Progenitor cell of endocrine pancreas (in vitro differentiated cells): ENCODE results near the gene BRMS1. TPM values are rescaled to one million over a fixed set of nuclear protein-coding genes. Genes with fewer than 3 reads are reported as not detected.

Experiments used
- DNase-seq: peaks from one replicate; pipeline ENCODE4 v3.0.0; 2021; ENCODE audit warnings: low spot score; ENCODE audit not compliant: unreplicated experiment
- H3K27ac Mint-ChIP-seq: 2 replicates; pipeline ENCODE4 v1.8.0; 2021; ENCODE audit warnings: mild to moderate bottlenecking, moderate library complexity, mixed read lengths
- H3K27me3 Mint-ChIP-seq: 2 replicates; pipeline ENCODE4 v1.8.0; 2021; ENCODE audit warnings: mixed read lengths
- H3K36me3 Mint-ChIP-seq: 2 replicates; pipeline ENCODE4 v1.8.0; 2022; ENCODE audit warnings: mixed read lengths; ENCODE audit not compliant: insufficient read depth
- H3K4me1 Mint-ChIP-seq: 2 replicates; pipeline ENCODE4 v1.8.0; 2021; ENCODE audit warnings: low read depth, mixed read lengths
- H3K4me3 Mint-ChIP-seq: 2 replicates; pipeline ENCODE4 v1.8.0; 2021; ENCODE audit warnings: low read depth, mild to moderate bottlenecking, moderate library complexity, mixed read lengths
- H3K9me3 Mint-ChIP-seq: 2 replicates; pipeline ENCODE4 v1.8.0; 2021; ENCODE audit warnings: low read depth, mixed read lengths
- total RNA-seq: library from RNA; stranded (reverse); gene quantifications from 2 replicates; pipeline ENCODE4 v1.2.1, GENCODE V29; 2021
- TF ChIP-seq, protein P1 (sequence below): fragments of 200-600 bp; sonication (generic); IDR thresholded peaks from one replicate; pipeline ENCODE4 v1.5.0; 2021; ENCODE audit warnings: antibody characterized with exemption, mild to moderate bottlenecking; ENCODE audit not compliant: unreplicated experiment

The BRMS1 gene
- total RNA-seq, 1 donor from 2014 or later = 38.1 TPM

DNA sequence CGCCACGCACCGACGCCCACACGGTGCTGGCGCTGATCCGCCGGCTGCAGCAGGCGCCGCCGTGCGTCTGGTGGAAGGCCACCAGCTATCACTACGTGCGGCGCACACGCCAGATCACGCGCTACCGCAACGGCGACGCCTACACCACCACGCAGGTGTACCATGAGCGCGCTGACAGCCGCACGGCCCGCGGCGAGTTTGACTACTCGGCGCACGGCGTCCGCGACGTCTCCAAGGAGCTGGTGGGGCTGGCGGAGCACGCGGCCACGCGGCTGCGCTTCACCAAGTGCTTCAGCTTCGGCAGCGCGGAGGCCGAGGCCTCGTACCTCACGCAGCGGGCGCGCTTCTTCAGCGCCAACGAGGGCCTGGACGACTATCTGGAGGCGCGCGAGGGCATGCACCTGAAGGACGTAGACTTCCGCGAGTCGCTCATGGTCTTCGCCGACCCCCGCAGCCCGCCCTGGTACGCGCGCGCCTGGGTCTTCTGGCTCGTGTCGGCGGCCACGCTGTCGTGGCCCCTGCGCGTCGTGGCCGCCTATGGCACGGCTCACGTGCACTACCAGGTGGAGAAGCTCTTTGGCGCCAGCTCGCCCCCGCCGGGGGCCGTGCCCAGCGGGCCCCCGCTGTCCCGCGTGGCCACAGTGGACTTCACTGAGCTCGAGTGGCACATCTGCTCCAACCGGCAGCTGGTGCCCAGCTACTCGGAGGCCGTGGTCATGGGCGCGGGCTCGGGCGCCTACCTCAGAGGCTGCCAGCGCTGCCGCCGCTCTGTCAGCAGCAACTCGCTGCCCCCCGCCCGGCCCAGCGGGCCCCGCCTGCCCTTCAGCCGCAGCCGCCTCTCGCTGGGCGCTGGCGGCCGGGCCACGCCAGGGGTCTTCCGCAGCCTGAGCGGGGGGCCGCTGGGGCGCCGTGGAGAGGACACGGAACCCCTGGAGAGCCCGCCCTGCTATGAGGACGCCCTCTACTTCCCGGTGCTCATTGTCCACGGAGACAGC lies 50.0 kb downstream of the BRMS1 start:
- Mint-ChIP-seq H3K27ac (no peak overlapping the region), H3K27me3 (peaks cover 48% of the 10 kb centered on the region), H3K4me3 (no peak overlapping the region), H3K9me3 (no peaks in the 10 kb centered on the region), H3K4me1 (peaks cover 8% of the 10 kb centered on the region), H3K36me3 (no peaks in the 10 kb centered on the region)
- DNase-seq = no peak
- TF ChIP-seq, protein P1, sequence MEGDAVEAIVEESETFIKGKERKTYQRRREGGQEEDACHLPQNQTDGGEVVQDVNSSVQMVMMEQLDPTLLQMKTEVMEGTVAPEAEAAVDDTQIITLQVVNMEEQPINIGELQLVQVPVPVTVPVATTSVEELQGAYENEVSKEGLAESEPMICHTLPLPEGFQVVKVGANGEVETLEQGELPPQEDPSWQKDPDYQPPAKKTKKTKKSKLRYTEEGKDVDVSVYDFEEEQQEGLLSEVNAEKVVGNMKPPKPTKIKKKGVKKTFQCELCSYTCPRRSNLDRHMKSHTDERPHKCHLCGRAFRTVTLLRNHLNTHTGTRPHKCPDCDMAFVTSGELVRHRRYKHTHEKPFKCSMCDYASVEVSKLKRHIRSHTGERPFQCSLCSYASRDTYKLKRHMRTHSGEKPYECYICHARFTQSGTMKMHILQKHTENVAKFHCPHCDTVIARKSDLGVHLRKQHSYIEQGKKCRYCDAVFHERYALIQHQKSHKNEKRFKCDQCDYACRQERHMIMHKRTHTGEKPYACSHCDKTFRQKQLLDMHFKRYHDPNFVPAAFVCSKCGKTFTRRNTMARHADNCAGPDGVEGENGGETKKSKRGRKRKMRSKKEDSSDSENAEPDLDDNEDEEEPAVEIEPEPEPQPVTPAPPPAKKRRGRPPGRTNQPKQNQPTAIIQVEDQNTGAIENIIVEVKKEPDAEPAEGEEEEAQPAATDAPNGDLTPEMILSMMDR = no peak

DNA sequence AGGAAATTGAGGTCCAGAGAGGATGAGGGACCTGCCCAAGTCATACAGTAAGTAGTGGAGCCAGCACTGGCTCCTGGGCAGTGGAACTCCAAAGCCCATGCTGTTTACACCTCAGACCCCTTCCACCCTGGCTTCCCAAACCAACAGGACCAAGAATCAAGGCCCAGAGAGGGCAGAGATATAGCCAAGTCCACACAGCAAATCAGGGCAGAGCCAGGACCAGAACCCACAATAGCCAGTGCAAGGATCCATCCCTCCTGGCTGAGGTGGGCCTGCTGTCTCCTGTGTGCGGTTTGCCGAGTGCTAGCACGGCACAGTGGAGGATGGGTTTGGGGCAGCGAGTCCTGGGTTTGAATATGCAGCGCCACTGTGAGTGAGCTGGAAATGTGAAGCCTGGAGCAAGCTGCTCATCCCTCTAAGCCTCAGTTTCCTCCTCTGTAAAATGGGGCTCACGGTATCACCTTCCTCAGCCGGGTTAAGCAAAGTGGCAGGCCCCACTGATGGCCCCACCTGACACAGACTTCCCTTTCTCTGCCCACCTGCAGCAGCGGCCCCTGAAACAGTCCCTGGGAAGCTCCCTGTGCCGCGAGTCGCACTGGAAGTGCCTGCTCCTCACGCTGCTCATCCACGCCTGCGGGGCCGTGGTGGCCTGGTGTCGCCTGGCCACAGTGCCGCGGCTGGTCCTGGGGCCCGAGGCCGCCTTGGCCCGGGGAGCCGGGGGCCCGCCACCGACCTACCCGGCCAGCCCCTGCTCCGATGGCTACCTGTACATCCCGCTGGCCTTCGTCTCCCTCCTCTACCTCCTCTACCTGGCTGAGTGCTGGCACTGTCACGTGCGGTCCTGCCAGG lies 50.9 kb downstream of the BRMS1 start:
- Mint-ChIP-seq H3K4me3 (no peak overlapping the region), H3K27ac (no peak overlapping the region), H3K4me1 (peaks cover 15% of the 10 kb centered on the region), H3K36me3 (no peaks in the 10 kb centered on the region), H3K27me3 (peaks cover 43% of the 10 kb centered on the region), H3K9me3 (no peaks in the 10 kb centered on the region)
- no peak for DNase-seq
- TF ChIP-seq, protein P1 = no peak

DNA sequence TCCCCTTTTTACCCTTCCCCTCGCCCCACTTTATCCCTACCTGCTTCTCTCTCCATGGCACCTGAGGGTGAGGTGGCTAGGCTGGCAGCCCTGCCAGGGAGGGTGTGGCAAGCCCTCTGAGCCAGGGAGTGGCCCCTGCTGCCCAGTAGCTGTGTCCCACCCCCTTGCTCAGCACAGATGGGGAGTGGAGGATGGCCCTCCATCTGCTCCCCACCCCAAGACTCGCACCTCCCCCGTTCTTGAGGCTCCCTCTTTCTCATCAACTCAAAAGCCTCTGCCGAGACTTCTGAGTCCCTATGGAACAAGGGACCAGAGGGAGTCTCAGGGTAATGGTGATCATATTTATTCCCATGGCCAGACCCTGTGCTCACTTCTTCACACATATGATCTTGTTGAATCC lies 51.6 kb downstream of the BRMS1 start:
- no peak for DNase-seq
- Mint-ChIP-seq H3K36me3 (no peaks in the 10 kb centered on the region), H3K4me3 (no peak overlapping the region), H3K27ac (no peak overlapping the region), H3K9me3 (no peaks in the 10 kb centered on the region), H3K4me1 (peaks cover 15% of the 10 kb centered on the region), H3K27me3 (peaks cover 42% of the 10 kb centered on the region)
- TF ChIP-seq, protein P1 = no peak

DNA sequence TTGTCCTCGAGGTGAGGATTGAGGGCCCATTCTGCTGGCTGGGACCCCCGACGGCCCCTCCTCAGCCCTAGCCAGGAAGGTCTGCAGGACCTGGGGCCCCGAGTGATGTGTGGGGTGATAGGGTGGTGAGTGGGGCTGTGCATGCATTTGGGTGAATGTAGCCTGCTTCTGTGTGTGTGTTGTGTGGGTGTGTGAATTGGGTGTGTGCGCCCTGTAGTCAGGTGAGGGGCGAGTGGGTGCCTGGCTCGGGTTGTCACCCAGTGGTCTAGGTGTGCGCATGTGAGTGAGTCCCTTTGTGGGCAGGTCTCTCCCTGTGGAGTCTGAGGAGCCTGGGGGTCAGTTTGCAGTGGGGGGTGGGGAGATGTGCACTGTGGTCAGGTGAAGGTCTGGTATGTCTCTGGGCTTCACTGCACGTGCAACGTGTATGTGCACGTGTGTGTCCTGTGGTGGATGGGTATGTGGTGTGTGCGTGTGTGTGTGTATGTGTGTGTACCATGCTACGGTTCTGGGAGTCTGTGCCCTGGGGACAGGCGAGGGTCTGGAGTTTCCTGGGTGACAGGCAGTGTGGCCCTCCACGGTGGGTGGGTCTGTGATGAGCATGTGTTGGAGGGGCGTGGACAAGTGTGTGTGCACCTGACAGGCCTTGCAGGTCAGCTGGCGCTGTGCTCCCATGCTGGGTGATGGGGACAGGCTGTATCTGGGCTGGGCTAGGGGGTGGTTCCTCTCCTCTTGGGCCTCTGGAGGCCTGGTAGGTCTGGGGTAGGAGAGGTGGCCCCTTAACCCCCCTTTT lies 52.2 kb downstream of the BRMS1 start:
- H3K9me3 Mint-ChIP-seq = no peaks in the 10 kb centered on the region
- peaks cover 18% of the 10 kb centered on the region for H3K4me1 Mint-ChIP-seq
- DNase-seq = no peak
- TF ChIP-seq, protein P1 = no peak
- no peak overlapping the region for H3K27ac Mint-ChIP-seq
- H3K4me3 Mint-ChIP-seq = peak overlapping the region; percentile 48
- H3K27me3 Mint-ChIP-seq = peaks cover 39% of the 10 kb centered on the region
- no peaks in the 10 kb centered on the region for H3K36me3 Mint-ChIP-seq
